ENCODE data around the gene AIRE. TPM values are rescaled to one million over a fixed set of nuclear protein-coding genes. Genes with fewer than 3 reads are reported as not detected.

Gene AIRE
- total RNA-seq, 1 experiment from 2014 or later, result not detected

GRCh38 chr21:44260791-44261631 is 24.7 kb upstream of the AIRE start:
- no peaks in the 10 kb centered on the region for H3K4me1 ChIP-seq (ENCODE audit: insufficient read depth, low read length, poor library complexity, severe bottlenecking)
- H3K36me3 ChIP-seq (ENCODE audit: insufficient read depth, low read length, poor library complexity, severe bottlenecking), result no peaks in the 10 kb centered on the region
- intact Hi-C loops (cut with micrococcal nuclease; ENCODE audit: unreplicated experiment), result no loop called here
- POLR2A ChIA-PET (ENCODE audit: low non-redundant PET), result no interaction called here
- BruUV-seq (replicated peaks), result no TSS peak
- H3K9me3 ChIP-seq (ENCODE audit: low read depth, low read length, poor library complexity, severe bottlenecking), result no peaks in the 10 kb centered on the region
- no peak overlapping the region for H3K4me3 ChIP-seq (ENCODE audit: low read depth, low read length, poor library complexity, severe bottlenecking)
- H3K27ac ChIP-seq (ENCODE audit: low read depth, low read length, poor library complexity, severe bottlenecking), result no peak overlapping the region
- no peak for DNase-seq (ENCODE audit: low spot score)
- H3K27me3 ChIP-seq (replicated peaks; ENCODE audit: insufficient read depth, low read depth, low read length, poor library complexity), result no peaks in the 10 kb centered on the region
- TF ChIP-seq EZH2 (IDR thresholded peaks at IDR 0.05; ENCODE audit: borderline replicate concordance, low read depth, low read length, poor library complexity, severe bottlenecking) (no peak), CTCF (conservative IDR thresholded peaks at IDR 0.05; ENCODE audit: low read depth, low read length) (no peak)
- CTCF ChIA-PET, result no interaction called here

- no TSS peak for BruUV-seq (replicated peaks)
- H3K27ac ChIP-seq (ENCODE audit: low read depth, low read length, poor library complexity, severe bottlenecking), result no peak within 1 kb of the TSS
- ChIA-PET POLR2A (ENCODE audit: low non-redundant PET) (no interaction called here), CTCF (no interaction called here)
- no peaks in the 10 kb centered on the region for H3K36me3 ChIP-seq (ENCODE audit: insufficient read depth, low read length, poor library complexity, severe bottlenecking)
- DNase-seq (ENCODE audit: low spot score), result no peak
- H3K27me3 ChIP-seq (replicated peaks; ENCODE audit: insufficient read depth, low read depth, low read length, poor library complexity), result no peaks in the 10 kb centered on the region
- H3K4me1 ChIP-seq (ENCODE audit: insufficient read depth, low read length, poor library complexity, severe bottlenecking), result no peaks in the 10 kb centered on the region
- intact Hi-C loops (cut with micrococcal nuclease; ENCODE audit: unreplicated experiment), result no loop called here
- H3K9me3 ChIP-seq (ENCODE audit: low read depth, low read length, poor library complexity, severe bottlenecking), result no peaks in the 10 kb centered on the region
- no peak within 1 kb of the TSS for H3K4me3 ChIP-seq (ENCODE audit: low read depth, low read length, poor library complexity, severe bottlenecking)
- TF ChIP-seq EZH2 (IDR thresholded peaks at IDR 0.05; ENCODE audit: borderline replicate concordance, low read depth, low read length, poor library complexity, severe bottlenecking) (no peak), CTCF (conservative IDR thresholded peaks at IDR 0.05; ENCODE audit: low read depth, low read length) (no peak)
These were observed 23.9 kb upstream of the AIRE start, which contains the start of gene DNMT3L for GRCh38 chr21:44261675-44262295. TSS of gene DNMT3L (minus strand) at chr21:44261897. CDS start at chr21:44261259, 638 bp downstream.

GRCh38 chr21:44262338-44263056 is 23.2 kb upstream of the AIRE start:
- Histone ChIP-seq H3K36me3 (ENCODE audit: insufficient read depth, low read length, poor library complexity, severe bottlenecking) (no peaks in the 10 kb centered on the region), H3K27me3 (replicated peaks; ENCODE audit: insufficient read depth, low read depth, low read length, poor library complexity) (no peaks in the 10 kb centered on the region), H3K4me3 (ENCODE audit: low read depth, low read length, poor library complexity, severe bottlenecking) (no peak overlapping the region), H3K9me3 (ENCODE audit: low read depth, low read length, poor library complexity, severe bottlenecking) (no peaks in the 10 kb centered on the region), H3K4me1 (ENCODE audit: insufficient read depth, low read length, poor library complexity, severe bottlenecking) (no peaks in the 10 kb centered on the region), H3K27ac (ENCODE audit: low read depth, low read length, poor library complexity, severe bottlenecking) (no peak overlapping the region)
- ChIA-PET POLR2A (ENCODE audit: low non-redundant PET) (no interaction called here), CTCF (no interaction called here)
- no peak for DNase-seq (ENCODE audit: low spot score)
- TF ChIP-seq CTCF (conservative IDR thresholded peaks at IDR 0.05; ENCODE audit: low read depth, low read length) (no peak), EZH2 (IDR thresholded peaks at IDR 0.05; ENCODE audit: borderline replicate concordance, low read depth, low read length, poor library complexity, severe bottlenecking) (no peak)
- intact Hi-C loops (cut with micrococcal nuclease; ENCODE audit: unreplicated experiment), result no loop called here
- BruUV-seq (replicated peaks), result no TSS peak

All from A673 (cell line).